HCT116 (cell line): ENCODE data around the gene NLE1. TPM values are rescaled to one million over a fixed set of nuclear protein-coding genes. Genes with fewer than 3 reads are reported as not detected.
A peak's percentile ranks its signal among the peaks of the same experiment; 100 is the strongest.

Experiments used
- ATAC-seq: fragments of 200-7000 bp; cut with Tn5 transposase; 2 replicates; pipeline ENCODE4 v1.9.1; 2020; ENCODE audit warnings: mild to moderate bottlenecking, moderate library complexity
- BruUV-seq: library from RNA; stranded (reverse); fragments of 400-500 nt; replicated peaks from 2 replicates; lab custom pipeline; 2021; lab: Mats Ljungman, UMichigan
- CTCF ChIA-PET: fragments of 300-600 bp; sonication (Branson Sonifier 250); formaldehyde crosslinking; loops from one replicate; lab custom pipeline; 2021; ENCODE audit warnings: antibody characterized with exemption; lab: Charles Lee
- POLR2A ChIA-PET: fragments of 300-600, 350-600 bp; sonication (Branson Sonifier 250); formaldehyde crosslinking; loops from one replicate; lab custom pipeline; 2021; ENCODE audit warnings: antibody characterized with exemption; lab: Charles Lee
- RAD21 ChIA-PET, 2 experiments: fragments of 300-600 bp; sonication (Branson Sonifier 250); formaldehyde crosslinking; loops; one replicate each; lab custom pipeline; 2023; ENCODE audit warnings: low total read pairs in 2 of 2; ENCODE audit not compliant: uncharacterized antibody in 2 of 2, unreplicated experiment in 2 of 2, low non-redundant PET in 1 of 2; lab: Charles Lee
- DNase-seq: peaks from one replicate; pipeline ENCODE4 v3.0.0-alpha.2; 2010; ENCODE audit warnings: low read depth, low spot score
- H2AFZ ChIP-seq: fragments of 200-600 bp; shearing (Covaris generic), sonication (generic); 2 replicates; pipeline ENCODE4 v1.6.1; 2017; ENCODE audit warnings: low read depth, mixed run types, mixed read lengths, antibody characterized with exemption, low read length; ENCODE audit not compliant: poor library complexity, severe bottlenecking
- H3K27ac ChIP-seq: 2 replicates; pipeline ENCODE4 v1.5.1; 2012; ENCODE audit warnings: low read depth, low read length
- H3K27me3 ChIP-seq: fragments of 200-600 bp; sonication (generic); 2 replicates; pipeline ENCODE4 v1.6.1; 2016; ENCODE audit warnings: mixed run types, low read length, mixed read lengths; ENCODE audit not compliant: insufficient read depth
- H3K36me3 ChIP-seq, 2 experiments: fragments of 200-500 bp in 1 of 2; fragments of 200-600 bp in 1 of 2; sonication (Bioruptor generic) in 1 of 2; sonication (generic) in 1 of 2; 2 replicates each; pipeline versions ENCODE4 v1.5.1 to v1.6.1; 2014 to 2016; ENCODE audit warnings: low read length in 2 of 2, inconsistent platforms in 1 of 2, mixed read lengths in 1 of 2, mixed run types in 1 of 2; ENCODE audit not compliant: insufficient read depth in 2 of 2, control insufficient read depth in 1 of 2
- H3K4me1 ChIP-seq, 2 experiments: fragments of 200-600 bp in 1 of 2; sonication (generic) in 1 of 2; 2 replicates each; pipeline versions ENCODE4 v1.5.1 to v1.6.1; 2012 to 2017; ENCODE audit warnings: low read length in 2 of 2, inconsistent platforms in 1 of 2, mild to moderate bottlenecking in 1 of 2, mixed read lengths in 1 of 2, mixed run types in 1 of 2, moderate library complexity in 1 of 2; ENCODE audit not compliant: insufficient read depth in 2 of 2, control insufficient read depth in 1 of 2
- H3K4me2 ChIP-seq: fragments of 200-600 bp; sonication (generic); 2 replicates; pipeline ENCODE4 v1.6.1; 2017; ENCODE audit warnings: mixed run types, low read length, mixed read lengths
- H3K4me3 ChIP-seq, 2 experiments: fragments of 200-600 bp in 1 of 2; sonication (generic) in 1 of 2; replicated peaks in 1 of 2; 2 replicates each; pipeline ENCODE4 v1.5.1; 2011 to 2016; ENCODE audit warnings: low read length in 2 of 2, control low read depth in 1 of 2, low read depth in 1 of 2, mild to moderate bottlenecking in 1 of 2, mixed read lengths in 1 of 2, mixed run types in 1 of 2
- H3K79me2 ChIP-seq: fragments of 200-600 bp; sonication (generic); 2 replicates; pipeline ENCODE4 v1.6.1; 2017; ENCODE audit warnings: mild to moderate bottlenecking, mixed run types, low read length, moderate library complexity, mixed read lengths; ENCODE audit not compliant: insufficient read depth
- H3K9ac ChIP-seq: fragments of 200-600 bp; sonication (generic); 2 replicates; pipeline ENCODE4 v1.6.1; 2016; ENCODE audit warnings: low read length, mixed read lengths
- H3K9me2 ChIP-seq: fragments of 200-600 bp; sonication (generic), shearing (Covaris generic); 2 replicates; pipeline ENCODE4 v1.6.1; 2017; ENCODE audit warnings: mixed run types, mild to moderate bottlenecking, moderate library complexity; ENCODE audit not compliant: insufficient read depth
- H3K9me3 ChIP-seq, 2 experiments: fragments of 200-500 bp in 1 of 2; fragments of 200-600 bp in 1 of 2; sonication (Bioruptor generic) in 1 of 2; sonication (generic) in 1 of 2; 2 replicates each; pipeline ENCODE4 v1.6.1; 2014 to 2017; ENCODE audit warnings: low read length in 2 of 2, mixed read lengths in 2 of 2, inconsistent platforms in 1 of 2, low read depth in 1 of 2, mild to moderate bottlenecking in 1 of 2, mixed run types in 1 of 2, moderate library complexity in 1 of 2; ENCODE audit not compliant: control insufficient read depth in 1 of 2, insufficient read depth in 1 of 2
- H4K20me1 ChIP-seq: fragments of 200-600 bp; sonication (generic), shearing (Covaris generic); 2 replicates; pipeline ENCODE4 v1.6.1; 2017; ENCODE audit warnings: mixed run types, mild to moderate bottlenecking, moderate library complexity; ENCODE audit not compliant: insufficient read depth
- CBX3 ChIP-seq: IDR thresholded peaks from 2 replicates; pipeline ENCODE4 v1.6.1; 2012; ENCODE audit warnings: low read depth
- CTCF ChIP-seq, 3 experiments: fragments of 200-600 bp in 1 of 3; sonication (generic) in 1 of 3; IDR thresholded peaks in 2 of 3; conservative IDR thresholded peaks in 1 of 3; 2 replicates each; pipeline ENCODE4 v1.5.1; 2012 to 2017; ENCODE audit warnings: low read depth in 2 of 3, low read length in 2 of 3, antibody characterized with exemption in 1 of 3, borderline replicate concordance in 1 of 3, control low read depth in 1 of 3, mild to moderate bottlenecking in 1 of 3, mixed read lengths in 1 of 3, mixed run types in 1 of 3, moderate library complexity in 1 of 3; ENCODE audit not compliant: insufficient read depth in 1 of 3
- EGR1 ChIP-seq: IDR thresholded peaks from 2 replicates; pipeline ENCODE4 v1.6.1; 2012; ENCODE audit warnings: low read depth
- ELF1 ChIP-seq: IDR thresholded peaks from 2 replicates; pipeline ENCODE4 v1.6.1; 2012; ENCODE audit warnings: low read depth, borderline replicate concordance
- EZH2phosphoT487 ChIP-seq: fragments of 200-600 bp; IDR thresholded peaks from 2 replicates; pipeline ENCODE4 v1.6.1; 2018; ENCODE audit warnings: antibody characterized with exemption, borderline replicate concordance
- FOSL1 ChIP-seq: IDR thresholded peaks from 2 replicates; pipeline ENCODE4 v1.6.1; 2012; ENCODE audit warnings: low read depth
- JUND ChIP-seq: IDR thresholded peaks from 2 replicates; pipeline ENCODE4 v1.6.1; 2012
- POLR2A ChIP-seq: IDR thresholded peaks from 2 replicates; pipeline ENCODE4 v1.7.0; 2011; ENCODE audit warnings: borderline replicate concordance; ENCODE audit not compliant: insufficient read depth, insufficient read length; ENCODE audit errors: extremely low read depth
- POLR2AphosphoS5 ChIP-seq: IDR thresholded peaks from 2 replicates; pipeline ENCODE4 v1.6.1; 2011; ENCODE audit warnings: mild to moderate bottlenecking, low read depth, low read length, moderate library complexity
- RAD21 ChIP-seq: IDR thresholded peaks from 2 replicates; pipeline ENCODE4 v1.6.1; 2012; ENCODE audit warnings: low read depth, mild to moderate bottlenecking
- REST ChIP-seq: IDR thresholded peaks from 2 replicates; pipeline ENCODE4 v1.6.1; 2012; ENCODE audit warnings: low read depth
- SP1 ChIP-seq: IDR thresholded peaks from 2 replicates; pipeline ENCODE4 v1.6.1; 2012; ENCODE audit warnings: low read depth
- SRF ChIP-seq: IDR thresholded peaks from 2 replicates; pipeline ENCODE4 v1.6.1; 2012; ENCODE audit warnings: low read depth
- TCF7L2 ChIP-seq: IDR thresholded peaks from 2 replicates; pipeline ENCODE4 v1.7.0; 2011; ENCODE audit warnings: borderline replicate concordance, inconsistent platforms; ENCODE audit not compliant: insufficient read depth, insufficient read length; ENCODE audit errors: extremely low read depth
- ZFX ChIP-seq: fragments of 450-650 bp; IDR thresholded peaks from 2 replicates; pipeline ENCODE4 v1.6.1; 2017
- intact Hi-C: fragments of 100-400 bp; cut with micrococcal nuclease; formaldehyde crosslinking; loops from 2 replicates; pipeline ENCODE4 v1.10.0; 2022
- total RNA-seq: library from RNA; stranded (reverse); gene quantifications from one replicate; pipeline ENCODE4 v1.2.1, GENCODE V29; 2021; ENCODE audit not compliant: unreplicated experiment

The NLE1 gene
- total RNA-seq, 1 experiment from 2014 or later, result 55.5 TPM

DNA sequence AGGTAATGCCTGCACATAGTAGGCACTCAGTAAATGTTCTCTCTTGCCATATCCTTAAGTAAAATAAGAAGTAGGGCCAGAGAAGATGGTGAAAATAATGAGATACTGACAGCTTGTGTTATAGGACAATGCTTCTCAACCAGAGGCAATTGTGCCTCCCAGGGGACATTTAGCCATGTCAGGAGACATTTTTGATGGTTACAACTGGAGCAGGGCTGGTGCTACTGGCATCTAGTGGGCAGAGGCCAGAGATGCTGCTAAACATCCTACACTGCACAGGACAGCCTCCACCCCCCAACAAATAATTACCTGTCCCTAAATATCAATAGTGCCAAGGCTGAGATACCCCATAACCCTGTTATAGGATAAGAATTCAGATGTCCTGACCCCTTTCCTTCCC lies 24.1 kb downstream of the NLE1 start:
- ATAC-seq, result peak; percentile 28; the same call in 1 of the 2 replicates
- Histone ChIP-seq H3K27me3 (no peaks in the 10 kb centered on the region), H3K36me3 (no peaks in the 10 kb centered on the region), H3K9me2 (no peaks in the 10 kb centered on the region), H3K79me2 (peaks cover 2% of the 10 kb centered on the region; the same call in 1 of the 2 replicates), H3K4me1 (peaks cover 5 to 23% of the 10 kb centered on the region in 2 experiments; a peak in 3 of 4 replicates), H2AFZ (no peak overlapping the region), H3K9ac (no peak overlapping the region), H3K4me2 (peak overlapping the region; percentile 94), H3K4me3 (no peak overlapping the region), H4K20me1 (no peaks in the 10 kb centered on the region), H3K27ac (no peak overlapping the region), H3K9me3 (no peaks in the 10 kb centered on the region)
- intact Hi-C loops, result loop anchor here (1.0 to 5.0 kb wide), 4 partner anchors 120 to 697 kb away; partner anchors contain the start of gene LIG3
- no peak for TF ChIP-seq POLR2A
- peak; percentile 52 to 87 (median 58) for TF ChIP-seq CTCF (IDR thresholded peaks at IDR 0.05 in 2 of 3, conservative IDR thresholded peaks at IDR 0.05 in 1 of 3; ENCODE audit: borderline replicate concordance in 1 of 3, insufficient read depth in 1 of 3, low read depth in 2 of 3, low read length in 2 of 3)
- peak; percentile 77 for TF ChIP-seq RAD21
- CTCF ChIA-PET, result interaction anchor here (1.8 to 3.3 kb wide), 3 partner anchors 28 to 698 kb away, joined by 6 to 13 read pairs (median 12); no protein-coding TSS in a partner anchor
- RAD21 ChIA-PET, result no interaction called here
- POLR2A ChIA-PET, result no interaction called here
- no TSS peak for BruUV-seq
- DNase-seq, result no peak

- DNase-seq, result no peak
- no TSS peak for BruUV-seq
- ChIA-PET CTCF (no interaction called here), RAD21 (no interaction called here), POLR2A (no interaction called here)
- no peak overlapping the region for H3K9ac ChIP-seq
- no peak overlapping the region for H3K4me3 ChIP-seq
- H3K9me3 ChIP-seq, result no peaks in the 10 kb centered on the region
- no peak overlapping the region for H3K4me2 ChIP-seq
- H3K27me3 ChIP-seq, result no peaks in the 10 kb centered on the region
- TF ChIP-seq REST, result no peak
- no peak for TF ChIP-seq ELF1
- TF ChIP-seq FOSL1, result no peak
- TF ChIP-seq EGR1, result no peak
- TF ChIP-seq POLR2AphosphoS5, result no peak
- no peak for TF ChIP-seq TCF7L2
- TF ChIP-seq SRF, result no peak
- TF ChIP-seq EZH2phosphoT487, result no peak
- no peak for TF ChIP-seq CBX3
- no peak for TF ChIP-seq JUND
- TF ChIP-seq SP1, result no peak
- no peak for TF ChIP-seq ZFX
- intact Hi-C loops, result loop anchor here (5.0 kb wide), 1 partner anchor 135 kb away; the partner anchor contains the start of gene LIG3
- H2AFZ ChIP-seq, result no peak overlapping the region
- H3K27ac ChIP-seq, result no peak overlapping the region
- no peaks in the 10 kb centered on the region for H3K36me3 ChIP-seq
- H3K79me2 ChIP-seq, result peaks cover 2% of the 10 kb centered on the region; the same call in 1 of the 2 replicates
- ATAC-seq, result no peak
- no peaks in the 10 kb centered on the region for H3K9me2 ChIP-seq
- no peaks in the 10 kb centered on the region for H4K20me1 ChIP-seq
- H3K4me1 ChIP-seq, result peaks cover 5 to 23% of the 10 kb centered on the region in 2 experiments; a peak in 3 of 4 replicates
Observed at GRCh38 chr17:35116845-35117244, 25.3 kb downstream of the NLE1 start.
